GM12864 (cell line): Measurements from ENCODE around the gene KIAA1217.

ENCODE experiments used
- DNase-seq: peaks from one replicate; pipeline ENCODE4 v3.0.0-alpha.2; 2011; ENCODE audit warnings: low read depth
- H3K4me3 ChIP-seq: 2 replicates; pipeline ENCODE4 v1.5.1; 2011; ENCODE audit warnings: mild to moderate bottlenecking, low read depth, low read length, control low read depth
- CTCF ChIP-seq: IDR thresholded peaks from 2 replicates; pipeline ENCODE4 v1.5.1; 2011; ENCODE audit warnings: low read depth, mild to moderate bottlenecking, moderate library complexity, low read length, control low read depth, inconsistent platforms; ENCODE audit errors: missing control alignments

KIAA1217 gene

GRCh38 chr10:24452030-24452429 lies 243.1 kb downstream of the KIAA1217 start:
- no peak for TF ChIP-seq CTCF
- DNase-seq = no peak
- no peak overlapping the region for H3K4me3 ChIP-seq

DNA sequence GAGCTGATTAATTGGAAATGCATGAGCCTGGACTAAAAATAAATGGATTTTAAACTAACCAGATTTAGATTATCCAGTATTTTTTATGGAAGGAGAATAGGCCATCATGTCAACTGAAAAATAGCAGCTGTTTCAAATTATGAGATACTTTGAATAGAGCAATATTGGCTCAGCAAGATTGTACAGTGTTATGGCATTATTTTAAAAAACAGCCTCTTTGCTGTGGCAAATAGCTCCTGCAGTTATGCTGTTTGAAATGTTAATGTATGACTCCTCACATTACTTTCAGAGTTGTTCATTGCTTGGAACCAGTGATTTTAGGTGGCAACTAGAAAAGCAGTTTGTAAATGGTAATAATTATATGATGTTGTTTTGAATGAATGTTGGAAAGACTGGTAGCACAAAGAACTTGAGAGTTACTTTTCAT lies 244.5 kb downstream of the KIAA1217 start:
- TF ChIP-seq CTCF = no peak
- no peak for DNase-seq
- no peak overlapping the region for H3K4me3 ChIP-seq

DNA sequence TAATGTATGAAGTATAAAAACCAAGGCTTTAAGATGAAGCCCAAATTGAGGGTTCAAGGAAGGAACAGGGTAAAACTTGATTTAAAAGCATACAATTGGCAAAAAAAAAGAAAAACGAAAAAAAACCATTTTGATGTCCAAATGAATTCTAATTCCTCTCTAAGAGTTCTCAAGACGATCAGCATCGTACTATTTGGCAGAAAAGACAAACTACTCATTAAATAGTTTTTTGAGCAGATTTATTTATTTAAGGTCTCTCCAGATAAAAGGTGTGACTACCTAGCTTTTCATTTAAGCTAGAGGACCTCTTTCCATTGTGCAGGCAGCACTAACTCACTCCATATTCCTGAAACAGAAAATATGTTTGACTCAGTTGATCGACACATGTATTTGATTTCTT lies 245.0 kb downstream of the KIAA1217 start:
- no peak for DNase-seq
- TF ChIP-seq CTCF = no peak
- no peak overlapping the region for H3K4me3 ChIP-seq

- no peak for TF ChIP-seq CTCF
- DNase-seq = no peak
- no peak overlapping the region for H3K4me3 ChIP-seq
These were observed 246.5 kb downstream of the KIAA1217 start for GRCh38 chr10:24455447-24455846.

DNA sequence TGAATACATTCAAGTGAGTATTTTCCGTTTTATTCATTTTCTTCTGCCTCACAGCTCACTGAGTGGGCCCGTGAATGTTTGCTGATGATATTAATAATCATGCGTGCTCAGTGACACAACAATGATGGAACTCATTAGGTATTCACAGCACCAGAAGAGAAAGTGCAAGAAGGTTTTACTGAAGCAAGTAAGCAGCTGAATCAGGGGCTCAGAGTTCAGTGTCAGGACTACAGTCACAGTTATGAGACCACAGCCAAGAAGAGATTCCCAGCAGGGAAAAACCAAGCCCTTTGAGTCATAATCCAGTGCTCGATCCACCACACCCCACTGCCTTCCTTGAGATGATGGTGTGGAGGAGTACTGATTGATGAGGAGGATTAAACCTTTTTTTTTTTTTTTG lies 247.4 kb downstream of the KIAA1217 start:
- DNase-seq = no peak
- TF ChIP-seq CTCF = no peak
- H3K4me3 ChIP-seq = no peak overlapping the region

GRCh38 chr10:24457661-24458318 lies 248.9 kb downstream of the KIAA1217 start:
- no peak for TF ChIP-seq CTCF
- H3K4me3 ChIP-seq = no peak overlapping the region
- DNase-seq = no peak

- H3K4me3 ChIP-seq = no peak overlapping the region
- no peak for TF ChIP-seq CTCF
- no peak for DNase-seq
These were observed 250.9 kb downstream of the KIAA1217 start for GRCh38 chr10:24459836-24460235.
